ENCODE results near the gene RHBG. TPM values are rescaled to one million over a fixed set of nuclear protein-coding genes. Genes with fewer than 3 reads are reported as not detected.
"Not testable (repeated sequence)": the region's sequence is repeated elsewhere in the genome, so short reads cannot be mapped to it uniquely, and the experiment has no call there.

The RHBG gene
- total and polyA plus RNA-seq, 2 of the 4 experiments (the other 2 are of a cell fraction) = not detected

DNA sequence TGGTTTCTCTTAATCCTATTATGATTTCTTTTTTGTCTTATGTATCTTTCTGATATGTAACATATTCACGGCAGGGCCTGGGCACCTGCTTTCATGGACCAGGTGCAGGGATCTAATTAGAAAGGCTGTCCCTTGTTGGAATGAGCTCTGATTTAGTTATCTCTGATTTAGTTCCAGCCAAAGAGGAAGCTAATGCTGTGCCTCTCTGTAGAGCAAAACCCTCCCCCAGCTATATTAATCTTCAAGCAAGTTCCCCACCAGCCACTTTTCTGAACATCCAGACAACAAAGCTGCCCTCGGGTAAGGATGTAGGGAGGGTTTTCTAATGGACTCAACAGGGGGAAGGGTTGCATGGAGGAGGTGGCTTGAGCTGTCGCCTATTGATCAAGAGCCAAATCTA, 24.6 kb upstream of the RHBG start:
- intact Hi-C loops (cut with micrococcal nuclease) = no loop called here
- no TSS peak for BruUV-seq (replicated peaks)
- no CpG with 5 or more reads among the region's 3 CpGs for WGBS, 2 experiments (ENCODE audit: extremely low coverage in 2 of 2, insufficient read length in 1 of 2)

GRCh38 chr1:156346035-156346434, 23.0 kb upstream of the RHBG start:
- H3K14ac ChIP-seq (replicated peaks; ENCODE audit: low read depth, low read length); H2AK5ac ChIP-seq (ENCODE audit: low read depth, low read length); H3K9me1 ChIP-seq (ENCODE audit: insufficient read depth, low read length); H3K18ac ChIP-seq (ENCODE audit: low read depth, low read length); H3K36me3 ChIP-seq (ENCODE audit: control insufficient read depth, insufficient read depth, low read length); H2BK120ac ChIP-seq (ENCODE audit: low read depth, low read length); H3K79me1 ChIP-seq (ENCODE audit: low read depth in 1 of 2, low read length in 2 of 2); intact Hi-C loops (cut with micrococcal nuclease); H2AFZ ChIP-seq (replicated peaks; ENCODE audit: low read length, poor library complexity); H2BK5ac ChIP-seq (ENCODE audit: low read depth, low read length, poor library complexity, severe bottlenecking); ATAC-seq (ENCODE audit: low read depth); H3K4ac ChIP-seq (ENCODE audit: low read depth, low read length); BruUV-seq (replicated peaks); H2BK20ac ChIP-seq (ENCODE audit: low read depth, low read length); DNase-seq; H3K23ac ChIP-seq (ENCODE audit: low read depth, low read length); H4K91ac ChIP-seq (ENCODE audit: insufficient read depth, low read depth, low read length); H3K4me2 ChIP-seq (ENCODE audit: low read depth, low read length); H4K5ac ChIP-seq (ENCODE audit: low read depth, low read length); H4K8ac ChIP-seq (ENCODE audit: low read depth in 2 of 2, low read length in 2 of 2); H3K27ac ChIP-seq (ENCODE audit: insufficient read depth, low read length); H4K20me1 ChIP-seq (ENCODE audit: insufficient read depth, low read length); in situ Hi-C loops (cut with MboI; ENCODE audit: low sequenced_read_pairs); POLR2A ChIA-PET (ENCODE audit: unreplicated experiment); H3K9me3 ChIP-seq (ENCODE audit: control insufficient read depth, insufficient read depth, low read length); H2AK9ac ChIP-seq (replicated peaks; ENCODE audit: low read depth, low read length, poor library complexity); dilution Hi-C loops (cut with HindIII; ENCODE audit: low sequenced_read_pairs, unreplicated experiment); H2BK15ac ChIP-seq (ENCODE audit: low read depth, low read length); H3K9ac ChIP-seq (ENCODE audit: low read depth, low read length); H3K4me1 ChIP-seq (ENCODE audit: control insufficient read depth, insufficient read depth, low read length); H3K56ac ChIP-seq (ENCODE audit: extremely low read depth, insufficient read depth, low read length); H3K4me3 ChIP-seq (ENCODE audit: insufficient read depth, low read depth, low read length): not testable (repeated sequence)
- no CpG with 5 or more reads among the region's 2 CpGs for WGBS, 2 experiments (ENCODE audit: extremely low coverage in 2 of 2, insufficient read length in 1 of 2)
- CTCF ChIA-PET = interaction anchor here (1.0 kb wide), 1 partner anchor 33 kb away, joined by 4 read pairs; no protein-coding TSS in a partner anchor
- H3K27me3 ChIP-seq (ENCODE audit: control insufficient read depth, insufficient read depth, low read length) = peaks cover 35% of the 10 kb centered on the region

More for the DNA sequence above, 24.6 kb upstream of the RHBG start:
- ATAC-seq (ENCODE audit: low read depth) (no peak), DNase-seq (no peak)
- TF ChIP-seq, protein P1, sequence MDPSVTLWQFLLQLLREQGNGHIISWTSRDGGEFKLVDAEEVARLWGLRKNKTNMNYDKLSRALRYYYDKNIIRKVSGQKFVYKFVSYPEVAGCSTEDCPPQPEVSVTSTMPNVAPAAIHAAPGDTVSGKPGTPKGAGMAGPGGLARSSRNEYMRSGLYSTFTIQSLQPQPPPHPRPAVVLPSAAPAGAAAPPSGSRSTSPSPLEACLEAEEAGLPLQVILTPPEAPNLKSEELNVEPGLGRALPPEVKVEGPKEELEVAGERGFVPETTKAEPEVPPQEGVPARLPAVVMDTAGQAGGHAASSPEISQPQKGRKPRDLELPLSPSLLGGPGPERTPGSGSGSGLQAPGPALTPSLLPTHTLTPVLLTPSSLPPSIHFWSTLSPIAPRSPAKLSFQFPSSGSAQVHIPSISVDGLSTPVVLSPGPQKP (IDR thresholded peaks at IDR 0.05; ENCODE audit: borderline replicate concordance, low read depth, low read length) = no peak
- H3K9ac ChIP-seq (ENCODE audit: low read depth, low read length) = no peak overlapping the region
- no peak overlapping the region for H4K5ac ChIP-seq (ENCODE audit: low read depth, low read length)
- no peak overlapping the region for H3K14ac ChIP-seq (replicated peaks; ENCODE audit: low read depth, low read length)
- peaks cover 32% of the 10 kb centered on the region for H3K27me3 ChIP-seq (ENCODE audit: control insufficient read depth, insufficient read depth, low read length)
- no peak overlapping the region for H2AK9ac ChIP-seq (replicated peaks; ENCODE audit: low read depth, low read length, poor library complexity)
- in situ Hi-C loops (cut with MboI; ENCODE audit: low sequenced_read_pairs) = no loop called here
- no peaks in the 10 kb centered on the region for H3K9me3 ChIP-seq (ENCODE audit: control insufficient read depth, insufficient read depth, low read length)
- no peak overlapping the region for H3K23ac ChIP-seq (ENCODE audit: low read depth, low read length)
- no peak overlapping the region for H2BK15ac ChIP-seq (ENCODE audit: low read depth, low read length)
- no peak overlapping the region for H2AK5ac ChIP-seq (ENCODE audit: low read depth, low read length)
- H4K8ac ChIP-seq (ENCODE audit: low read depth in 2 of 2, low read length in 2 of 2) = no peak overlapping the region
- ChIA-PET POLR2A (ENCODE audit: unreplicated experiment) (no interaction called here), CTCF (interaction anchor here (0.6 kb wide), 1 partner anchor 41 kb away, joined by 3 read pairs; no protein-coding TSS in a partner anchor)
- H2BK120ac ChIP-seq (ENCODE audit: low read depth, low read length) = no peak overlapping the region
- H2AFZ ChIP-seq (replicated peaks; ENCODE audit: low read length, poor library complexity) = no peak overlapping the region
- H3K56ac ChIP-seq (ENCODE audit: extremely low read depth, insufficient read depth, low read length) = no peak overlapping the region
- 0 out of 2 replicates have a peak, but pooled peaks cover 4% of the 10 kb centered on the region for H3K9me1 ChIP-seq (ENCODE audit: insufficient read depth, low read length)
- H4K20me1 ChIP-seq (ENCODE audit: insufficient read depth, low read length) = no peaks in the 10 kb centered on the region
- no peaks in the 10 kb centered on the region for H3K36me3 ChIP-seq (ENCODE audit: control insufficient read depth, insufficient read depth, low read length)
- no peak overlapping the region for H3K4me2 ChIP-seq (ENCODE audit: low read depth, low read length)
- no peak overlapping the region for H3K27ac ChIP-seq (ENCODE audit: insufficient read depth, low read length)
- no peak overlapping the region for H2BK5ac ChIP-seq (ENCODE audit: low read depth, low read length, poor library complexity, severe bottlenecking)
- no peak overlapping the region for H3K4me3 ChIP-seq (ENCODE audit: insufficient read depth, low read depth, low read length)
- dilution Hi-C loops (cut with HindIII; ENCODE audit: low sequenced_read_pairs, unreplicated experiment) = no loop called here
- H3K18ac ChIP-seq (ENCODE audit: low read depth, low read length) = no peak overlapping the region
- H3K79me1 ChIP-seq (ENCODE audit: low read depth in 1 of 2, low read length in 2 of 2) = no peaks in the 10 kb centered on the region
- H3K4me1 ChIP-seq (ENCODE audit: control insufficient read depth, insufficient read depth, low read length) = 0 out of 2 replicates have a peak, but pooled peaks cover 2% of the 10 kb centered on the region
- no peak overlapping the region for H2BK20ac ChIP-seq (ENCODE audit: low read depth, low read length)
- no peak overlapping the region for H4K91ac ChIP-seq (ENCODE audit: insufficient read depth, low read depth, low read length)
- H3K4ac ChIP-seq (ENCODE audit: low read depth, low read length) = no peak overlapping the region

All from IMR-90 (cell line).